GM18861 (cell line): ENCODE measurements around the gene GSG1L.

Experiments used
- ATAC-seq: cut with Tn5 transposase; IDR thresholded peaks from one replicate; pipeline ENCODE4 v1.9.1; 2021; ENCODE audit not compliant: unreplicated experiment

GSG1L gene

GRCh38 chr16:28063591-28064061 is at the start of gene GSG1L:
Gene GSG1L (minus strand): TSS chr16:28063714. CDS start chr16:28063424, 290 bp downstream.
- ATAC-seq = no peak

DNA sequence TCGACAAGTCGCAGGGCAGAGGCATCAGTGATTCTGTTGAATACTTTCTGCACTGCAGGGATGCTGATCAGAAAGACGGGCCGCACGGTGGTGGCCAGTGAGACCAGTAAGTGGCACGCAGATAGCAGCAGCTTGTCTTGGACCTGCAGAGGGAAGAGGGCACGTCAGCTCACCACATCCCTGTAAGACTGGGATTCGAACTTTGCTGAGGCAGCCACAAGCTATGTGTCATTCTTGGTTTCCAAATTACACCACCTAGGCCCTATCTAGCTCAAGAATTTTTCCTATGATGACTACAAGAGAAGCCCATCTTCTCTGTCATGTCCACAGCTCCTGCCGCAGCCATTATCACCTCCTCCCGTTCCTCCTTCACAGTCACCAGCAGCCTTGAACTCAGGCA is 49.4 kb upstream of the GSG1L start:
- no peak for ATAC-seq

- no peak for ATAC-seq
Observed at GRCh38 chr16:28110977-28111376, 47.5 kb upstream of the GSG1L start.

DNA sequence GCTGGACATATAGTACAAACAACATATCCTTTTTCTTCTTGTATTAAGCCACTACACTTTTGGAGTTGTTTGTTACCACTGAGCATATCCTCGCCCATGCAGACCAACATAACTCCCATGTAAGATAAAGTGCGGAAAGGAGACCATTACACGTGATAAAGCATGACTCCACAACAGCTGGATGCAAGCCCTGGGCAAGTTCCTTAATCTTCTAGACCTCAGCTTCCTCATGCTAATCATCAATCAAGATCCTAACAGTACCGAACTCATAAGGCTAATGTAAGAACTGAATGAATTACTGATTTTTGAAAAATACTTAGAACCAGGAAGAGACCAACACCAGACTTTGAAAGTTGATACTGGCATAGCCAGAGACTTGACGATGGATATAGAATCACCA is 47.0 kb upstream of the GSG1L start:
- ATAC-seq = no peak

DNA sequence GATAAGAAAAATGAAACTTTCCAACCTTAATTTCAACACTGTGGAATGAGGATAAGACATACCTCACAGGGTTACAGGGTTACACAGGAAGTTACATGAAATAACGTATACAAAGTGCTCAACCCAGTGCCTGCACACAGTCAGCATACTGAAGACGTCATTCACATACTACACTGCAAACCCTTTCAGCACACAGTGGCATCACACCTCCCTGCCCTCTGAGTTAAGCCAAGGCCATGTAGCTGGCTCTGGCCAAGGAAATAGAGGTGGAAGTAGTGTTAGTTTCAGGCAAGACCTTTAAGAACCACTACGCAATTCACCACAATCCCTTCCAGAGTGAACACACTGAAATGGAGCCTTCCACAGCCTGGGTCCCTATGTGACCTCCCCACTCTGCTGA is 46.6 kb upstream of the GSG1L start:
- ATAC-seq = no peak

- ATAC-seq = no peak
Observed at GRCh38 chr16:28108590-28109247, 45.2 kb upstream of the GSG1L start.

DNA sequence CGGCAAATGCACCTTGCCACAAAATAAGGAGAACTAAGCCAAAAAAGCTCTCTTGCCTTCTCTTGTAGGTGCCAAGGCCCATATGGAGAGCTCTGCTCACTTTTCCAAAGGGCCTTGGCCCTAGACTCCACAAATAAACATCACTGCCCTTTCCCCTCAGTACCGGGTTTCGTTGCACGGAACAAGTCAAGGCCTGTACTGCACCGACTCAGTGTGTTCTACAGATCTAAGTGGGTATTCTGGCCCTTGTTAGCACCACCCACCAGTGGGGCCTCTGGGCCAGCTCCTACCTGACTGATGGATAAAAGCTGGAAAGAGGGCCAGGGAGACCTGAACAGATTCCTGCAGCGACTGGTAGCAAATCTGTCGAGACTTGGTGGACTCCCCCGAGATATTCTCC is 43.7 kb upstream of the GSG1L start:
- ATAC-seq = no peak

DNA sequence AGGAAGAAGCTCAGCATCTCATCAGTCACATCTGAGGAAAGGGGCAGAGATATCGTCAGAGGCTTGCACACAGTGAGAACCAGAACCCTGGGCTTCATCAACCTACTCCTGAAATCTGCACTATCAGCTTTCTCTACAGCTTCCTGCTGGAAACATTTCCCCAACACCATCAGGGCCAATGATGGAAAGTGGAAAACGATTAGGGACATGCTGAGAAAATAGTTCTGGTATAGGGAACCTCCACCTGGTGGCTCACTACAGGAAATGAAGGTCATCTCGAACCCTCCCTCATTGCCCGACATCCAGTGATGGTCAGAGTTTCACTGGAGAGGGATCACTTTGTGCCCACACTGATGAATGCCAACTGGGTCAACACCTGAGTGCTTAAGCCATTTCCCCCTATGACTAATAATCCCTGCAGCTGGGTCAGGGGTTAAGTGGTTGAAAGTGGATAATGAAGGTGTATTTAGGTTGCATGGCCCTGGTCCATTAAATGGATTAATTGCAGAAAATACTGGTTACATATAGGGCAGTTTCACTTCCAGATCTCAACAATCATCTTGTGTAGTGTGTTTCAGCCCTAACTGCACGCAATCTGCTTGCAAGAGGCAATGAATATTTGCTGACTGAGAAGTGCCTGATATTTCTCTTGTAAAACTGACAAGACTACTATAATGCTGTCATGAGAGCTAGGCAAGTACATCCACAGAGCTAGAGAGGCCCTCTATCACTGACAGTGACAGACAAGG is 43.1 kb upstream of the GSG1L start:
- ATAC-seq = no peak

DNA sequence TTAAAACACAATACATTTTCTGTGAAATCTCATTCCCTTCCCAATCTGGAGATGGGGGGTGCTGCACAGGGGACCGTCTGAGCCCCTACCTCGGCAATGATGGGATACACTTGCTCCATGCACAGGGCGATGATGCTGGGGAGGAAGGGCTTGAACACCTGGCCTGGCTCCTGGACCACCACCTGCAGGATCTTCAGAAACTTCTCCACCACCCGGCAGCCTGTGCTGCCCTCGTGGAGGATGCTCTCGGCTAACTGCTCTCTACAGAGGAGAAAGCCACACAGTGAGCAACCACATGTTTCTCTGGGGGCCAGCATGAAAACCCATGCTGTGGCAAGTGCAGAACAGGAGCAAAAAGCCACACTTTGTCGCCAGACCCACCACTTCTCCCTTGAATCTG is 42.4 kb upstream of the GSG1L start:
- no peak for ATAC-seq

- no peak for ATAC-seq
Observed at GRCh38 chr16:28105297-28105696, 41.8 kb upstream of the GSG1L start.

- no peak for ATAC-seq
Observed at GRCh38 chr16:28104404-28104803, 40.9 kb upstream of the GSG1L start.

- ATAC-seq = no peak
Observed at GRCh38 chr16:28103516-28104170, 40.1 kb upstream of the GSG1L start.

DNA sequence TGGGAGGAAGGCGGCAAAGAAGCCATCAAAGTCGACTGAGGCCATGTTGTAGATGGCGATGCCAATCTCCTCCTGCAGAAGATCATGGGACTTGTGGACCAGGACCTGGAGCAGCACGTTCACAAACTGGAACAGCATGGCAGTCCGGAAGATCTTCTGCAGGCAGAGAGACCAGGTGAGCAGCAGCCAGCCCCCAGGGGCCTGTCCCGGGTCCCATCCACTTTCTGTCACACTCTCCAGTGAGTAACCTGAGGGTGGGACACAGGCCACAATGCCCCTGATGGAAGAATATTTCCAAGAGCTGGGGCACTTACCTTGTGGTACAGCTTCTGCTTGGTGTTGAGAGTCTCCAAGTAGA is 38.0 kb upstream of the GSG1L start:
- no peak for ATAC-seq

DNA sequence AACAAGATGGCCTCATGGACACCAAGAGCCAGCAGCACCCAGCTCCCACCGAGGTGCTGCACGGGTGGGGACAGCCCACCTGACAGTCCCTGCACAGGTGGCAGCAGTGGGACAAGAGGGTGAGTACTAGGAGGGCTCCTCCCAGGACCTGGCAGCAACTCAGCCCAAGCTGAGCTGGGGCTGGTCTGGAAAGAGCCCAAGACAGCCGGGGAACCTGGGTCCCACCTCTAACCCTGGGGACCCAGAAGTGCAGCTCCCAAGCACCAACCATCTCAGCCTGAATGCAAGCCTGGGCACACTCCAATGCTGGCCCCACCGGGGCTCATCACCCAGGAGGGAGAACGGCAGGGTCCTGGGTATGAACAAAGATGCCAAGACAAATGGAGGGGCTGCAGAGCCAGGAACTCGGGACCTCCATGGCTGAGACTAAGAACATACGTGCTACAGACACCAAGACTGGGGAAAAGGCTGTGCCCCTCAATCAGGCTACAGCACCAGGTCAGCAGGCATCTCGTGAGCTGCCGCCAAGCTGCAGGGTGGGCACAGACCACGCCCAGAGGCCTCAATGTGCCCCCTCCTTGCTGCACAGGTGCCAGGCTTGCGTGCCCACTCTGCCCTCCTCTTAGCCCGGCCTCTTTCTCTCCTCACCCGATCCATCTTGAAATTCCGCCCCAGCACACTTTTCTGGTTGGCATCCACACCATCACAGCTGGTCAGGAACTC is 37.5 kb upstream of the GSG1L start:
- ATAC-seq = no peak

DNA sequence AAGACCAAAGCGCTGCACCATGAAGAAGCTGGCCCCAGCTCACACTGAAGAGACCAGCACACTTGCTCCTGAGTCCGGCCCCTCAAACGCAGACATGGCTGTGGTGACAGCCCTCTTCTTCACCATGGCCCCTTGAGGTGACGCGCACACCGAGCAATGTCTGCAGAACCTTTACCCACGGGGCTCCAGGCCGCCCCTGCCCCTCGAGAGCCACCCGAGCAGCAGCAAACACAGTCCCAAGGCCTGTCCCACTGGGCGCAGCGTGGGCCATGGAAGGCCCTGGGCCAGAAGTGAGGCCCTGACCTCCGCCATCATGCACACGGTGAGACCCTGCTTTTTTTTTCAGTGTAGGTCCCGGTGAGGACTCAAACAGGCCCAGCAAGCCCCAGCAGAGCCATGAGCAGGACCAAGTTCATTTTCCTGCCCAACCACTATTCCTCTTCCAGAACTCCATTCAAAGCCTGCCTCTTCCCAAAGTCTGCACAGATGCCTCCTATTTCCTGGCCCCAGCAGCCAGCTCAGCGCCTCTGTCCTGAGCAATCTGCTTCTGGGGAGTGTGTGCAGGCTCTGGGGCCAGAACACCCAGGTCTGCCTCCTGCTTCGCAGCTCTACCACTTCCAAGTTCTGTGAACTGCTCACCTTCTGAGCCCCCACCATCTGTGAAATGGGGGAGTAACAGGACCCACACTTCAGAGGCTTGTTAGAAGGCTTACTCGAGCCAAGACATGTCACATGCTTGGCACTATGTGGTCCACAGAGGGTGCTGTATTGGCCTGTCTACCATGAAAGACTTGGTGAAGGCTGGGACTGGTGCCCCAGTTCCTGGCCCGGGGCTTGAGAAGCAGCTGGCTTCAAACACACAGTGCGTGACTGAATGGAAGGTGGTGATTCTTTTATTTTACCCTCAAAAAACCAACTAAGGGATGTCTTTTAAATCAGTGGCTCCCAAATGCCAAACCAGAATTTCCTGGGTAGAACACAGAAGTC is 35.7 kb upstream of the GSG1L start:
- ATAC-seq = no peak

GRCh38 chr16:28098171-28098958 is 34.9 kb upstream of the GSG1L start:
- ATAC-seq = no peak

- no peak for ATAC-seq
Observed at GRCh38 chr16:28096983-28097899, 33.7 kb upstream of the GSG1L start.

- ATAC-seq = no peak
Observed at GRCh38 chr16:28093385-28093725, 29.8 kb upstream of the GSG1L start.
